ENCODE data around the gene ATG3. TPM values are rescaled to one million over a fixed set of nuclear protein-coding genes. Genes with fewer than 3 reads are reported as not detected.
A peak's percentile ranks its signal among the peaks of the same experiment; 100 is the strongest.

The ATG3 gene
- total and polyA plus RNA-seq, 2 donors (not counting 1 experiment from before 2014, with no cell fraction given) = 65.2 to 92.2 TPM

- no peak overlapping the region for H3K27ac ChIP-seq (ENCODE audit: insufficient read depth, low read length)
- H3K36me3 ChIP-seq (ENCODE audit: control insufficient read depth, insufficient read depth, low read length) = no peaks in the 10 kb centered on the region
- TF ChIP-seq CTCF (conservative IDR thresholded peaks at IDR 0.05 in 1 of 2, IDR thresholded peaks at IDR 0.05 in 1 of 2; ENCODE audit: low read depth in 1 of 2, low read length in 2 of 2) (no peak), EZH2 (IDR thresholded peaks at IDR 0.05; ENCODE audit: low read length, missing control alignments) (no peak)
- no peak for DNase-seq (ENCODE audit: low read depth in 2 of 2)
- H3K4me3 ChIP-seq (replicated peaks in 1 of 4; ENCODE audit: control extremely low read depth in 1 of 4, insufficient read depth in 1 of 4, low read depth in 3 of 4, low read length in 4 of 4) = no peak overlapping the region
- no peak overlapping the region for H3K4me2 ChIP-seq (ENCODE audit: extremely low read depth, insufficient read depth, low read length)
- H3K9me3 ChIP-seq (ENCODE audit: control insufficient read depth, insufficient read depth, low read depth, low read length) = no peaks in the 10 kb centered on the region
- H3K27me3 ChIP-seq (ENCODE audit: control insufficient read depth, insufficient read depth, low read length) = no peaks in the 10 kb centered on the region
- no peak overlapping the region for H3K9ac ChIP-seq (ENCODE audit: insufficient read depth, low read length)
- H4K20me1 ChIP-seq (ENCODE audit: control insufficient read depth, extremely low read depth, insufficient read depth, low read length) = no peaks in the 10 kb centered on the region
- no peaks in the 10 kb centered on the region for H3K4me1 ChIP-seq (ENCODE audit: control insufficient read depth, extremely low read depth, insufficient read depth, low read length)
- no peak overlapping the region for H2AFZ ChIP-seq (ENCODE audit: low read length)
- no peaks in the 10 kb centered on the region for H3K79me2 ChIP-seq (ENCODE audit: control insufficient read depth, insufficient read depth, low read length)
These were observed 24.0 kb upstream of the ATG3 start for GRCh38 chr3:112585782-112586181.

- TF ChIP-seq CTCF (conservative IDR thresholded peaks at IDR 0.05 in 1 of 2, IDR thresholded peaks at IDR 0.05 in 1 of 2; ENCODE audit: low read depth in 1 of 2, low read length in 2 of 2) = no peak
These were observed 21.3 kb upstream of the ATG3 start for GRCh38 chr3:112583105-112583504.

GRCh38 chr3:112582244-112582874, 20.6 kb upstream of the ATG3 start:
- no peaks in the 10 kb centered on the region for H3K79me2 ChIP-seq (ENCODE audit: control insufficient read depth, insufficient read depth, low read length)
- DNase-seq (ENCODE audit: low read depth in 2 of 2) = peak; percentile 70 to 88
- H3K4me3 ChIP-seq (replicated peaks in 1 of 4; ENCODE audit: control extremely low read depth in 1 of 4, insufficient read depth in 1 of 4, low read depth in 3 of 4, low read length in 4 of 4) = no peak overlapping the region
- H4K20me1 ChIP-seq (ENCODE audit: control insufficient read depth, extremely low read depth, insufficient read depth, low read length) = no peaks in the 10 kb centered on the region
- TF ChIP-seq CTCF (conservative IDR thresholded peaks at IDR 0.05 in 1 of 2, IDR thresholded peaks at IDR 0.05 in 1 of 2; ENCODE audit: low read depth in 1 of 2, low read length in 2 of 2) (peak; percentile 67 to 69), EZH2 (IDR thresholded peaks at IDR 0.05; ENCODE audit: low read length, missing control alignments) (no peak)
- H3K9ac ChIP-seq (ENCODE audit: insufficient read depth, low read length) = no peak overlapping the region
- H3K9me3 ChIP-seq (ENCODE audit: control insufficient read depth, insufficient read depth, low read depth, low read length) = no peaks in the 10 kb centered on the region
- H3K36me3 ChIP-seq (ENCODE audit: control insufficient read depth, insufficient read depth, low read length) = no peaks in the 10 kb centered on the region
- H3K27ac ChIP-seq (ENCODE audit: insufficient read depth, low read length) = no peak overlapping the region
- H3K4me1 ChIP-seq (ENCODE audit: control insufficient read depth, extremely low read depth, insufficient read depth, low read length) = no peaks in the 10 kb centered on the region
- H3K27me3 ChIP-seq (ENCODE audit: control insufficient read depth, insufficient read depth, low read length) = no peaks in the 10 kb centered on the region
- H2AFZ ChIP-seq (ENCODE audit: low read length) = no peak overlapping the region
- H3K4me2 ChIP-seq (ENCODE audit: extremely low read depth, insufficient read depth, low read length) = no peak overlapping the region

More at GRCh38 chr3:112583105-112583504, 21.3 kb upstream of the ATG3 start:
- Histone ChIP-seq H4K20me1 (ENCODE audit: control insufficient read depth, extremely low read depth, insufficient read depth, low read length) (no peaks in the 10 kb centered on the region), H3K9ac (ENCODE audit: insufficient read depth, low read length) (no peak overlapping the region), H3K79me2 (ENCODE audit: control insufficient read depth, insufficient read depth, low read length) (no peaks in the 10 kb centered on the region), H2AFZ (ENCODE audit: low read length) (no peak overlapping the region), H3K27me3 (ENCODE audit: control insufficient read depth, insufficient read depth, low read length) (no peaks in the 10 kb centered on the region), H3K4me2 (ENCODE audit: extremely low read depth, insufficient read depth, low read length) (no peak overlapping the region), H3K9me3 (ENCODE audit: control insufficient read depth, insufficient read depth, low read depth, low read length) (no peaks in the 10 kb centered on the region), H3K4me3 (replicated peaks in 1 of 4; ENCODE audit: control extremely low read depth in 1 of 4, insufficient read depth in 1 of 4, low read depth in 3 of 4, low read length in 4 of 4) (no peak overlapping the region), H3K27ac (ENCODE audit: insufficient read depth, low read length) (no peak overlapping the region), H3K4me1 (ENCODE audit: control insufficient read depth, extremely low read depth, insufficient read depth, low read length) (no peaks in the 10 kb centered on the region), H3K36me3 (ENCODE audit: control insufficient read depth, insufficient read depth, low read length) (no peaks in the 10 kb centered on the region)
- DNase-seq (ENCODE audit: low read depth in 2 of 2) = no peak
